ENCODE data around the gene PTPRQ. TPM values are rescaled to one million over a fixed set of nuclear protein-coding genes. Genes with fewer than 3 reads are reported as not detected.
"Not testable (repeated sequence)": the region's sequence is repeated elsewhere in the genome, so short reads cannot be mapped to it uniquely, and the experiment has no call there.

PTPRQ gene
- total RNA-seq, 2 experiments from 2014 or later, result not detected

GRCh38 chr12:80441921-80442320, 2.1 kb upstream of the PTPRQ start:
- H3K4me3 Mint-ChIP-seq, result no peak overlapping the region
- no peaks in the 10 kb centered on the region for H3K27me3 Mint-ChIP-seq
- peaks cover 4% of the 10 kb centered on the region for H3K9me3 Mint-ChIP-seq
- POLR2A ChIA-PET, result no interaction called here
- ATAC-seq (ENCODE audit: low read depth), result no peak
- no peaks in the 10 kb centered on the region for H3K4me1 Mint-ChIP-seq
- H3K36me3 Mint-ChIP-seq, result no peaks in the 10 kb centered on the region
- H3K27ac Mint-ChIP-seq, result no peak overlapping the region
- DNase-seq, result no peak

- Mint-ChIP-seq H3K27ac (no peak overlapping the region), H3K4me1 (no peaks in the 10 kb centered on the region), H3K9me3 (peaks cover 3% of the 10 kb centered on the region), H3K36me3 (no peaks in the 10 kb centered on the region), H3K27me3 (no peaks in the 10 kb centered on the region), H3K4me3 (no peak overlapping the region)
- POLR2A ChIA-PET, result no interaction called here
- ATAC-seq (ENCODE audit: low read depth) (no peak), DNase-seq (no peak)
Observed at GRCh38 chr12:80442426-80443222, 1.4 kb upstream of the PTPRQ start.

DNA sequence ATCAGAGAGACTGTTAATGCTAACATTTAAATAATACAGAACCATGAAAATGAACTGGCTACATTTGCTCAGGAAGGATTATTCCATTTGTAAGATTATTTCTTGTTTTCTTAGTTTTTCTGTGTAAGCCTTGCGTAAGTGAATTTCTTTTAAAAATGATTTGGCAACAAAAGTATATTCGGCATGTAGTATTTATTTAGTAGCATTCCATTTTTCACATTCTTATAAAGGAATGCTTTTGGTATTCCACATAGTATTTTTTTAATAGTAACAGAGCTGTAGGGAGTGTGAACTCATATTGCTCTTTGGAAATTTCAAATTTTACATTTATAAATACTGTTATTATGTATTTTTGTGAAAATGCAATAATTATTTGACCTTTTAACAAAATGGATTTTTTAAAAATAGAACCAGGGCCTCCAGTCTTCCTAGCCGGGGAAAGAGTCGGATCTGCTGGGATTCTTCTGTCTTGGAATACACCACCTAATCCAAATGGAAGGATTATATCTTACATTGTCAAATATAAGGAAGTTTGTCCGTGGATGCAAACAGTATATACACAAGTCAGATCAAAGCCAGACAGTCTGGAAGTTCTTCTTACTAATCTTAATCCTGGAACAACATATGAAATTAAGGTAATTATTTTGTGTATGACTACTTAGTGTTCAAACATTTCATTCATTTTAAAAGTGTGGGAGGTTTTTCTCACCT, 1.2 kb downstream of the PTPRQ start:
- Mint-ChIP-seq H3K27ac (no peak overlapping the region), H3K27me3 (no peaks in the 10 kb centered on the region)

GRCh38 chr12:80456513-80456912, 12.5 kb downstream of the PTPRQ start:
- H3K4me3 Mint-ChIP-seq, result no peak overlapping the region
- POLR2A ChIA-PET, result no interaction called here
- H3K36me3 Mint-ChIP-seq, result no peaks in the 10 kb centered on the region
- H3K27me3 Mint-ChIP-seq, result no peaks in the 10 kb centered on the region
- H3K9me3 Mint-ChIP-seq, result no peaks in the 10 kb centered on the region
- no peaks in the 10 kb centered on the region for H3K4me1 Mint-ChIP-seq
- no peak for DNase-seq
- no peak for ATAC-seq (ENCODE audit: low read depth)
- no peak overlapping the region for H3K27ac Mint-ChIP-seq

More for the DNA sequence above, 1.2 kb downstream of the PTPRQ start:
- no peak for ATAC-seq (ENCODE audit: low read depth)
- Mint-ChIP-seq H3K9me3 (peaks cover 3% of the 10 kb centered on the region), H3K4me3 (no peak overlapping the region), H3K36me3 (no peaks in the 10 kb centered on the region), H3K4me1 (no peaks in the 10 kb centered on the region)
- POLR2A ChIA-PET, result no interaction called here
- no peak for DNase-seq

DNA sequence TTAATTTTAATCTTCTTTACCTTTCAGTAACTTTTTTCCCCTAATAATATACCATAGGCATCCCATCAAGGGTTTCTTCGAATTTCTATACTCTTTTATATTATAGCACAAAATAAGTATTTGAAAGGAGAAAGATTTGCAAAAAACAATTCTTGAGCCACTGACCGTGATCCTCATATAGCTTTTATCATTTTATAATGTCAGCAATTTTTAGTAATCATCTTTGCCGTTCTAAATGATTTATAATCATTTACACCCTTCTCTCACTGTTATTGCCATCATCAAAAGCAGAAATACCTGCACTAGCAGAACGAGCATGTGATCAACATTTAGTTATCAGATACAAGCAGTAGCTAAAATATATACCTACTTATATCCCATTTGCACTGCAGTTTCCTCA, 16.9 kb downstream of the PTPRQ start:
- POLR2A ChIA-PET, result no interaction called here
- Mint-ChIP-seq H3K27me3 (no peaks in the 10 kb centered on the region), H3K4me3 (no peak overlapping the region), H3K9me3 (no peaks in the 10 kb centered on the region), H3K4me1 (no peaks in the 10 kb centered on the region), H3K27ac (no peak overlapping the region), H3K36me3 (no peaks in the 10 kb centered on the region)
- ATAC-seq (ENCODE audit: low read depth), result no peak
- DNase-seq, result no peak

DNA sequence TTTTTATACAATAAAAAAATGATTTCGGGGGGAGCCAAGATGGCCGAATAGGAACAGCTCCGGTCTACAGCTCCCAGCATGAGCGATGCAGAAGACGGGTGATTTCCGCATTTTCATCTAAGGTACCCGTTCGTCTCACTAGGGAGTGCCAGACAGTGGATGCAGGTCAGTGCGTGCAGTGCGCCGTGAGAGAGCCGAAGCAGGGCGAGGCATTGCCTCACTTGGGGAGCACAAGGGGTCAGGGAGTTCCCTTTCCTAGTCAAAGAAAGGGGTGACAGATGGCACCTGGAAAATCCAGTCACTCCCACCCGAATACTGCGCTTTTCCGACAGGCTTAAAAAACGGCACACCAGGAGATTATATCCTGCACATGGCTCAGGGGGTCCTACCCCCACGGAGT, 17.8 kb downstream of the PTPRQ start:
- H3K36me3 Mint-ChIP-seq; H3K27me3 Mint-ChIP-seq; H3K9me3 Mint-ChIP-seq; DNase-seq; H3K27ac Mint-ChIP-seq; H3K4me3 Mint-ChIP-seq; H3K4me1 Mint-ChIP-seq; POLR2A ChIA-PET; ATAC-seq (ENCODE audit: low read depth): not testable (repeated sequence)

DNA sequence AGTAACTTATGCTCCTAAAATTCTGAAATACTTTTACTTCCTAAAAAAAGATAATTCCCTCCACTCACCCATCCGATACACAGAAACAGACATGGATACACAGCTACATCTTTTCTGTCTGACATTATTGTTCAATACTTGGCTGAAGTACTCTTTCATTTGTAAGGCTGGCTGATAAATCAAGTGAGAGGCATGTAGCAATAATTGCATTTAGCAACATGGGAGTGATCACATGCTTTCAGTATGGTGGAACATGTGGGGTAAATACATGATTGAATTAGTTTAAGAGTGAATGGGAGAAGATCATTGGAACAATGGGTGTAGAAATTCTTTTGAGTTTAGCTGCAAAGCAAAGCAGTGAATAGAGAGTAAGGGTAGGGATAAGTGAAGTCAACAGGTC, 25.6 kb downstream of the PTPRQ start:
- Mint-ChIP-seq H3K9me3 (no peaks in the 10 kb centered on the region), H3K4me1 (no peaks in the 10 kb centered on the region), H3K4me3 (no peak overlapping the region), H3K27me3 (no peaks in the 10 kb centered on the region), H3K27ac (no peak overlapping the region), H3K36me3 (no peaks in the 10 kb centered on the region)
- ATAC-seq (ENCODE audit: low read depth), result no peak
- POLR2A ChIA-PET, result no interaction called here
- no peak for DNase-seq

- H3K27ac Mint-ChIP-seq, result no peak overlapping the region
- ATAC-seq (ENCODE audit: low read depth) (no peak), DNase-seq (no peak)
- POLR2A ChIA-PET, result no interaction called here
- no peaks in the 10 kb centered on the region for H3K36me3 Mint-ChIP-seq
- no peaks in the 10 kb centered on the region for H3K4me1 Mint-ChIP-seq
- no peak overlapping the region for H3K4me3 Mint-ChIP-seq
- H3K9me3 Mint-ChIP-seq, result no peaks in the 10 kb centered on the region
- no peaks in the 10 kb centered on the region for H3K27me3 Mint-ChIP-seq
Observed at GRCh38 chr12:80470403-80470802, 26.4 kb downstream of the PTPRQ start.

DNA sequence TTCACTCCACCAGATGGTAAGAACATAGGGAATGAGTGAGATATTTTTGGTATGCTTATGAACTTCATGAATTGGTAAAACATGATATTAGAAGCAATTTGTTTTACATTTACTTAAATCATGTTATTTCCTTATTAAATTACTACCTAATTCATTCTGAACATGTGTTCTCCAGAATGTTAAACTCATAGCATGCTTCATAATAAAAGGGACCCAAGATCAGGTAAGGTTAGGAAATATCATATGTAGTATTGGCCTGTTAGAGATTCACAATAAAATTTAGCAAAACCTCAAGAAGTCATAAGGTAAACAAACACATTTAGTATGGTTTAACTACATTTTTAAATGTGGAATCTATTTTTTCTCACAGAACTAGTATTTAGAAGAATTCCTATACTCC, 28.2 kb downstream of the PTPRQ start:
- POLR2A ChIA-PET, result no interaction called here
- ATAC-seq (ENCODE audit: low read depth), result no peak
- no peaks in the 10 kb centered on the region for H3K27me3 Mint-ChIP-seq
- no peak for DNase-seq
- H3K4me3 Mint-ChIP-seq, result no peak overlapping the region
- no peaks in the 10 kb centered on the region for H3K4me1 Mint-ChIP-seq
- no peaks in the 10 kb centered on the region for H3K36me3 Mint-ChIP-seq
- H3K9me3 Mint-ChIP-seq, result no peaks in the 10 kb centered on the region
- H3K27ac Mint-ChIP-seq, result no peak overlapping the region

- POLR2A ChIA-PET, result no interaction called here
Observed at GRCh38 chr12:80472911-80473500, 29.0 kb downstream of the PTPRQ start.

DNA sequence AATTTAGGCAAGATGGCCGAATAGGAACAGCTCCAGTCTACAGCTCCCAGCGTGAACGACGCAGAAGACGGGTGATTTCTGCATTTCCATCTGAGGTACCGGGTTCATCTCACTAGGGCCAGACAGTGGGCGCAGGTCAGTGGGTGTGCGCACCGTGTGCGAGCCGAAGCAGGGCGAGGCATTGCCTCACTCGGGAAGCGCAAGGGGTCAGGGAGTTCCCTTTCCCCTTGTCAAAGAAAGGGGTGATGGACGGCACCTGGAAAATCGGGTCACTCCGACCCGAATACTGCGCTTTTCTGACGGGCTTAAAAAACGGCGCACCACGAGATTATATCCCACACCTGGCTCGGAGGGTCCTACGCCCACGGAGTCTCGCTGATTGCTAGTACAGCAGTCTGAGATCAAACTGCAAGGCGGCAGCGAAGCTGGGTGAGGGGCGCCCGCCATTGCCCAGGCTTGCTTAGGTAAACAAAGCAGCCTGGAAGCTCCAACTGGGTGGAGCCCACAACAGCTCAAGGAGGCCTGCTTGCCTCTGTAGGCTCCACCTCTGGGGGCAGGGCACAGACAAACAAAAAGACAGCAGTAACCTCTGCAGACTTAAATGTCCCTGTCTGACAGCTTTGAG, 33.6 kb downstream of the PTPRQ start:
- H3K36me3 Mint-ChIP-seq, H3K4me3 Mint-ChIP-seq: not testable (repeated sequence)

More at GRCh38 chr12:80472911-80473500, 29.0 kb downstream of the PTPRQ start:
- Mint-ChIP-seq H3K36me3 (no peaks in the 10 kb centered on the region), H3K4me1 (no peaks in the 10 kb centered on the region), H3K4me3 (no peak overlapping the region), H3K9me3 (no peaks in the 10 kb centered on the region), H3K27me3 (no peaks in the 10 kb centered on the region), H3K27ac (no peak overlapping the region)
- ATAC-seq (ENCODE audit: low read depth) (no peak), DNase-seq (no peak)

GRCh38 chr12:80484746-80485145, 40.7 kb downstream of the PTPRQ start:
- Mint-ChIP-seq H3K9me3 (peaks cover 2% of the 10 kb centered on the region), H3K36me3 (no peaks in the 10 kb centered on the region), H3K4me3 (no peak overlapping the region), H3K27me3 (no peaks in the 10 kb centered on the region), H3K27ac (no peak overlapping the region), H3K4me1 (no peaks in the 10 kb centered on the region)
- no peak for DNase-seq
- POLR2A ChIA-PET, result no interaction called here
- ATAC-seq (ENCODE audit: low read depth), result no peak

More for the DNA sequence above, 33.6 kb downstream of the PTPRQ start:
- ATAC-seq (ENCODE audit: low read depth); H3K27me3 Mint-ChIP-seq; DNase-seq; H3K9me3 Mint-ChIP-seq; POLR2A ChIA-PET; H3K27ac Mint-ChIP-seq; H3K4me1 Mint-ChIP-seq: not testable (repeated sequence)

DNA sequence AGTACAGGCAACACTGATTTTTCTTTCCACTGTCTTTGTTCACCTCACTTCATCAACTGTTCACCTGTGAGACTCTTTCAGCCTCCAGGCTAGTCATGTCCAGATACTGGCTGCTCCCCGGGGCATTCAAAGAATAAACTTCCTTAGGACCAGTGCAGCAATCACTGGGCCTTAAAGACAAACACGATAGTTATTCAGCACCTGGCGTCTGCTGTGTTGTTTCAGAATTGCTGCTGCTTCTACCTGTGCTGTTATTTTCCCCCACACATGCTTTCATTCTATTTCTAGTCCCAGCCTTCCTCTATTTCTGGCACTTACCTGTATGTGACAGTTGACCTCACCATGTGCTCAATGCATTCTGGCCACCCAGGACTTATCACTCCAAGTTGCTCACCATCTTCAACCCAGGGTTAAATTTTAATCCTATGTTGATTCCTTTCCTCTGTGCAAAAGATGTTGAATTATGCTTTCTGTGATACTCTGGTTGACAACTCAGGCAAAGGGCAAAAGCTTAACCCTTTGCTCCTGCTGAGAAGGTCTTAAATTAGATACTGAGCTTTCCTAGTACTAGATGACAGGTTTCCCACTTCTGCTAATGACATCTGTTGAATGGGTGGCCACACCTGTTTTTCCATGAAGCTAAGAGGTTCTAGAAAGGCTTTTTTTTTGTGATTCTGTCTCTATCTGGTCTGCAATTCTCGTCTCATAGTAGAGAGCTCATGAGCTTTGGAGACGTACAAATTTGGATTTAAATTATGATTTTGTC, 41.4 kb downstream of the PTPRQ start:
- ATAC-seq (ENCODE audit: low read depth) (no peak), DNase-seq (no peak)
- H3K4me3 Mint-ChIP-seq, result no peak overlapping the region
- POLR2A ChIA-PET, result no interaction called here
- no peak overlapping the region for H3K27ac Mint-ChIP-seq
- H3K4me1 Mint-ChIP-seq, result no peaks in the 10 kb centered on the region
- no peaks in the 10 kb centered on the region for H3K36me3 Mint-ChIP-seq
- peaks cover 2% of the 10 kb centered on the region for H3K9me3 Mint-ChIP-seq
- H3K27me3 Mint-ChIP-seq, result no peaks in the 10 kb centered on the region

Measured in activated naive CD8-positive, alpha-beta T cell treated with anti-CD3 and anti-CD28 coated beads, Interleukin-2, amount 10 ng/mL, durations not matched to agents 7 days and 5 days (primary cell).